Caco-2 (cell line): ENCODE data around the gene NFKBIZ. TPM values are rescaled to one million over a fixed set of nuclear protein-coding genes. Genes with fewer than 3 reads are reported as not detected.

Experiments
- BruUV-seq: library from RNA; stranded (reverse); fragments of 400-500 nt; replicated peaks from 2 replicates; lab custom pipeline; 2021; lab: Mats Ljungman, UMichigan
- CTCF ChIA-PET: fragments of 300-600 bp; sonication (Branson Sonifier 250); formaldehyde crosslinking; loops from one replicate; lab custom pipeline; 2022; ENCODE audit warnings: antibody characterized with exemption; lab: Charles Lee
- POLR2A ChIA-PET: fragments of 300-600 bp; sonication (Branson Sonifier 250); formaldehyde crosslinking; loops from one replicate; lab custom pipeline; 2022; ENCODE audit warnings: antibody characterized with exemption; lab: Charles Lee
- DNase-seq, 2 experiments: peaks; one replicate each; pipeline versions ENCODE4 v3.0.0 to v3.0.0-alpha.2; 2020 to 2022
- H3K27me3 ChIP-seq: replicated peaks from 2 replicates; pipeline ENCODE4 v1.6.0; 2011; ENCODE audit warnings: low read length; ENCODE audit not compliant: control insufficient read depth, insufficient read depth
- H3K36me3 ChIP-seq: 2 replicates; pipeline ENCODE4 v1.5.1; 2011; ENCODE audit warnings: low read length; ENCODE audit not compliant: control insufficient read depth, insufficient read depth
- H3K4me1 ChIP-seq: fragments of 250-450 bp; sonication (Bioruptor Pico); 2 replicates; pipeline ENCODE4 v1.5.1; 2020; ENCODE audit warnings: mild to moderate bottlenecking
- H3K4me3 ChIP-seq: 2 replicates; pipeline ENCODE4 v1.5.1; 2011; ENCODE audit warnings: low read depth, mild to moderate bottlenecking, control low read depth, low read length
- H3K9me3 ChIP-seq: fragments of 250-450 bp; sonication (Bioruptor Pico); 2 replicates; pipeline ENCODE4 v1.5.1; 2020; ENCODE audit warnings: mild to moderate bottlenecking, moderate library complexity
- H3K27ac Mint-ChIP-seq: one replicate; pipeline ENCODE4 v1.8.0; 2022; ENCODE audit warnings: mixed read lengths; ENCODE audit not compliant: unreplicated experiment
- H3K27me3 Mint-ChIP-seq: one replicate; pipeline ENCODE4 v1.8.0; 2022; ENCODE audit warnings: mixed read lengths; ENCODE audit not compliant: insufficient read depth, unreplicated experiment
- H3K36me3 Mint-ChIP-seq: one replicate; pipeline ENCODE4 v1.8.0; 2022; ENCODE audit warnings: mild to moderate bottlenecking, mixed read lengths; ENCODE audit not compliant: insufficient read depth, unreplicated experiment
- H3K4me1 Mint-ChIP-seq: one replicate; pipeline ENCODE4 v1.8.0; 2022; ENCODE audit warnings: low read depth, mixed read lengths; ENCODE audit not compliant: unreplicated experiment
- H3K4me3 Mint-ChIP-seq: one replicate; pipeline ENCODE4 v1.8.0; 2022; ENCODE audit warnings: mild to moderate bottlenecking, moderate library complexity, mixed read lengths; ENCODE audit not compliant: unreplicated experiment
- H3K9me3 Mint-ChIP-seq: one replicate; pipeline ENCODE4 v1.8.0; 2022; ENCODE audit warnings: mixed read lengths; ENCODE audit not compliant: unreplicated experiment
- CTCF ChIP-seq, 2 experiments: fragments of 200-600 bp in 1 of 2; IDR thresholded peaks; 1 replicate in 1 of 2; 2 replicates in 1 of 2; pipeline versions ENCODE4 v1.5.1 to v1.8.0; 2011 to 2022; ENCODE audit warnings: antibody characterized with exemption in 1 of 2, control low read depth in 1 of 2, inconsistent platforms in 1 of 2, low read depth in 1 of 2, low read length in 1 of 2, mild to moderate bottlenecking in 1 of 2, moderate library complexity in 1 of 2; ENCODE audit not compliant: insufficient read depth in 1 of 2, severe bottlenecking in 1 of 2, unreplicated experiment in 1 of 2
- intact Hi-C: fragments of 100-400 bp; cut with micrococcal nuclease; formaldehyde crosslinking; loops from one replicate; pipeline ENCODE4 v1.10.0; 2022; ENCODE audit not compliant: unreplicated experiment
- total RNA-seq: library from RNA; stranded (reverse); gene quantifications from 2 replicates; pipeline ENCODE4 v1.2.3, GENCODE V29; 2022

The NFKBIZ gene
- total RNA-seq, 1 experiment from 2014 or later, result 20.2 TPM

GRCh38 chr3:101878589-101878988 is 29.3 kb downstream of the NFKBIZ start:
- ChIA-PET CTCF (no interaction called here), POLR2A (no interaction called here)
- no peaks in the 10 kb centered on the region for H3K27me3 Mint-ChIP-seq
- H3K36me3 Mint-ChIP-seq, result no peaks in the 10 kb centered on the region
- peaks cover 7% of the 10 kb centered on the region for H3K4me1 Mint-ChIP-seq
- H3K27ac Mint-ChIP-seq, result no peak overlapping the region
- intact Hi-C loops, result no loop called here
- Histone ChIP-seq H3K36me3 (no peaks in the 10 kb centered on the region), H3K4me3 (no peak overlapping the region), H3K9me3 (no peaks in the 10 kb centered on the region), H3K4me1 (0 out of 2 replicates have a peak, but pooled peaks cover under 1% of the 10 kb centered on the region), H3K27me3 (no peaks in the 10 kb centered on the region)
- no peak for TF ChIP-seq CTCF (IDR thresholded peaks at IDR 0.05; ENCODE audit: insufficient read depth in 1 of 2, low read depth in 1 of 2, low read length in 1 of 2, severe bottlenecking in 1 of 2, unreplicated experiment in 1 of 2)
- H3K9me3 Mint-ChIP-seq, result no peaks in the 10 kb centered on the region
- BruUV-seq, result no TSS peak
- no peak overlapping the region for H3K4me3 Mint-ChIP-seq
- DNase-seq, result no peak

GRCh38 chr3:101879102-101879501 is 29.8 kb downstream of the NFKBIZ start:
- H3K36me3 Mint-ChIP-seq, result no peaks in the 10 kb centered on the region
- no peak for TF ChIP-seq CTCF (IDR thresholded peaks at IDR 0.05; ENCODE audit: insufficient read depth in 1 of 2, low read depth in 1 of 2, low read length in 1 of 2, severe bottlenecking in 1 of 2, unreplicated experiment in 1 of 2)

DNA sequence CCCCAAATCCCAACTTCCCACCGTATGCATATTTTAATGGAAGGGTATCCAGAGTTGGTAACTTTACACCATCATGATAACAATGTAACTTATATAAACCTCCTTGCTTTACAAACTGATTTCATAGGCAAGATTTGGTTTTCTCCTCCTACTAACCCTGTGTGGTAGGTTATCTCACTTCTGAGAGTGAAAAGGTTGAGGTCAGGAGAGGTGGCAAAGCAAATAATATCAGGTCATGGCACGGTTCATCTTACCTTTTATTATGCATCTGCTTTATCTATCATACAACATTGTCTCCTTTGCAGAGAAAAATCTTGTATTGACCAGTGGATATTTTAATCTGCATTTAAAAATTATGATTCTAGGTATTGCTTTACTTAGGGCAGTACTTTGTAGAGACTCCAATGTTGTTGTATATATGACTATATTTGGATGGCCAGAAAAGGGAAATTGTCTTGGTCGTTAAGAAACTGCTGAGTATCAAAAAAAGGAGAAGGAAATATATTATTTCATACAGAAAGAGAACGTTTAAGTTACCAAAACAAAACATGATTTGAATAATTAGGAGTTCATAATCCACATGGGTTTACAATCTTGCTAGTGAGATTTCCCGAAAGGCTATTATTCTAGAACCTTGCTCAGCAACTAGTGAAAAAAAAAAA is 30.4 kb downstream of the NFKBIZ start:
- no peak for DNase-seq
- no peak for TF ChIP-seq CTCF (IDR thresholded peaks at IDR 0.05; ENCODE audit: insufficient read depth in 1 of 2, low read depth in 1 of 2, low read length in 1 of 2, severe bottlenecking in 1 of 2, unreplicated experiment in 1 of 2)
- intact Hi-C loops, result no loop called here
- Mint-ChIP-seq H3K9me3 (no peaks in the 10 kb centered on the region), H3K4me1 (peaks cover 12% of the 10 kb centered on the region), H3K27ac (no peak overlapping the region), H3K4me3 (no peak overlapping the region), H3K27me3 (no peaks in the 10 kb centered on the region), H3K36me3 (no peaks in the 10 kb centered on the region)
- CTCF ChIA-PET, result no interaction called here
- Histone ChIP-seq H3K4me1 (0 out of 2 replicates have a peak, but pooled peaks cover 4% of the 10 kb centered on the region), H3K27me3 (no peaks in the 10 kb centered on the region), H3K36me3 (no peaks in the 10 kb centered on the region), H3K9me3 (no peaks in the 10 kb centered on the region), H3K4me3 (no peak overlapping the region)
- POLR2A ChIA-PET, result no interaction called here
- BruUV-seq, result no TSS peak

More at GRCh38 chr3:101879102-101879501, 29.8 kb downstream of the NFKBIZ start:
- ChIA-PET POLR2A (no interaction called here), CTCF (no interaction called here)
- BruUV-seq, result no TSS peak
- Histone ChIP-seq H3K9me3 (no peaks in the 10 kb centered on the region), H3K36me3 (no peaks in the 10 kb centered on the region), H3K27me3 (no peaks in the 10 kb centered on the region), H3K4me1 (0 out of 2 replicates have a peak, but pooled peaks cover 4% of the 10 kb centered on the region), H3K4me3 (no peak overlapping the region)
- Mint-ChIP-seq H3K9me3 (no peaks in the 10 kb centered on the region), H3K27ac (no peak overlapping the region), H3K4me1 (peaks cover 12% of the 10 kb centered on the region), H3K27me3 (no peaks in the 10 kb centered on the region), H3K4me3 (no peak overlapping the region)
- intact Hi-C loops, result no loop called here
- DNase-seq, result no peak
